ENCODE measurements around the gene MAP7.

GRCh38 chr6:136487759-136488425 is 62.3 kb downstream of the MAP7 start:
- TF ChIP-seq EZH2 (optimal IDR thresholded peaks at IDR 0.05; ENCODE audit: low read depth, low read length): no peak
- TF ChIP-seq EZH2phosphoT487 (IDR thresholded peaks at IDR 0.05; ENCODE audit: low read length): no peak
- TF ChIP-seq, protein P1, sequence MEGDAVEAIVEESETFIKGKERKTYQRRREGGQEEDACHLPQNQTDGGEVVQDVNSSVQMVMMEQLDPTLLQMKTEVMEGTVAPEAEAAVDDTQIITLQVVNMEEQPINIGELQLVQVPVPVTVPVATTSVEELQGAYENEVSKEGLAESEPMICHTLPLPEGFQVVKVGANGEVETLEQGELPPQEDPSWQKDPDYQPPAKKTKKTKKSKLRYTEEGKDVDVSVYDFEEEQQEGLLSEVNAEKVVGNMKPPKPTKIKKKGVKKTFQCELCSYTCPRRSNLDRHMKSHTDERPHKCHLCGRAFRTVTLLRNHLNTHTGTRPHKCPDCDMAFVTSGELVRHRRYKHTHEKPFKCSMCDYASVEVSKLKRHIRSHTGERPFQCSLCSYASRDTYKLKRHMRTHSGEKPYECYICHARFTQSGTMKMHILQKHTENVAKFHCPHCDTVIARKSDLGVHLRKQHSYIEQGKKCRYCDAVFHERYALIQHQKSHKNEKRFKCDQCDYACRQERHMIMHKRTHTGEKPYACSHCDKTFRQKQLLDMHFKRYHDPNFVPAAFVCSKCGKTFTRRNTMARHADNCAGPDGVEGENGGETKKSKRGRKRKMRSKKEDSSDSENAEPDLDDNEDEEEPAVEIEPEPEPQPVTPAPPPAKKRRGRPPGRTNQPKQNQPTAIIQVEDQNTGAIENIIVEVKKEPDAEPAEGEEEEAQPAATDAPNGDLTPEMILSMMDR (IDR thresholded peaks at IDR 0.05; ENCODE audit: low read length): no peak

All from MM.1S (cell line).